ENCODE measurements around the gene CDC34. TPM values are rescaled to one million over a fixed set of nuclear protein-coding genes. Genes with fewer than 3 reads are reported as not detected.

CDC34 gene
- total and polyA plus RNA-seq, 4 donors: 19.2 to 83.8 (median 41.7) TPM

DNA sequence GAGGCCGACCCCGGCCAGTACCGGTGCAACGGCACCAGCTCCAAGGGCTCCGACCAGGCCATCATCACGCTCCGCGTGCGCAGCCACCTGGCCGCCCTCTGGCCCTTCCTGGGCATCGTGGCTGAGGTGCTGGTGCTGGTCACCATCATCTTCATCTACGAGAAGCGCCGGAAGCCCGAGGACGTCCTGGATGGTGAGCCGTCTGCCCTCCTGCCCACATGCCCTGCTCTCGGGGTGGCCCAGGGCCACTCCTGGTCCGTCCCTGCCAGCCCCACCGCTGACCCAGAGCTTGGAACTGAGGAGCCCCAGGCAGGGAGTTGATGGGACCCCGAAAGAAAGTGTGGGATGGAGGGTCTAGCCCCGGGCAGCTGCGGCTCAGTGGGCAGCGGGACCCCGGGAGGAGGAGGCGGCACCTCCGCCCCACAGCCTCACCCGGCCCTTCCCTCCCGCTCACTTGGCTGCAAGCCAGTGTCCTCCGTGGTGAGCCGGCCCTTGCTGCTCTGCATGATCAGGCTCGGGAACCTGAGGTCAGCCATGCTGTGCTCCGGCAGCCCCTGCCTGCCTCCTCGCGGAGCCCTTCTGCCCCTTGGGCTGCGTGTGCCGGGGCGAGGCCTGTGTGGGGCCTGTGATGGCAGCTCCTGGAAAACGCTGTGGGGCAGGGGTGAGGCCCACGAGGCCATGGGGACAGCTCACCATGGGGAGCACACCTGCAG is 50.0 kb downstream of the CDC34 start:
- H3K9me3 ChIP-seq (ENCODE audit: control insufficient read depth in 4 of 4, low read length in 3 of 4): no peaks in the 10 kb centered on the region
- no peaks in the 10 kb centered on the region for H3K27me3 ChIP-seq (ENCODE audit: control insufficient read depth in 4 of 4, insufficient read depth in 4 of 4, low read length in 3 of 4)
- no peak overlapping the region for H3K4me3 ChIP-seq (ENCODE audit: low read depth in 1 of 3, low read length in 3 of 3)
- no peak overlapping the region for H3K9ac ChIP-seq (ENCODE audit: low read depth in 1 of 2, low read length in 2 of 2)
- DNase-seq (ENCODE audit: low spot score): no peak
- 93% methylated on average over 40 of the region's 40 CpGs for WGBS
- TF ChIP-seq ZBTB33 (IDR thresholded peaks at IDR 0.05) (no peak), GABPA (IDR thresholded peaks at IDR 0.05 in 1 of 2, conservative IDR thresholded peaks at IDR 0.05 in 1 of 2) (no peak)
- TF ChIP-seq, protein P1, sequence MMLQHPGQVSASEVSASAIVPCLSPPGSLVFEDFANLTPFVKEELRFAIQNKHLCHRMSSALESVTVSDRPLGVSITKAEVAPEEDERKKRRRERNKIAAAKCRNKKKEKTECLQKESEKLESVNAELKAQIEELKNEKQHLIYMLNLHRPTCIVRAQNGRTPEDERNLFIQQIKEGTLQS (IDR thresholded peaks at IDR 0.05): no peak
- no peak overlapping the region for H3K27ac ChIP-seq (ENCODE audit: low read depth in 1 of 2, low read length in 2 of 2)
- peaks cover 9 to 24% (median 13%) of the 10 kb centered on the region in 4 donors for H3K36me3 ChIP-seq (ENCODE audit: control insufficient read depth in 4 of 4, insufficient read depth in 3 of 4, low read depth in 1 of 4, low read length in 3 of 4)
- H3K4me1 ChIP-seq (ENCODE audit: control insufficient read depth in 4 of 4, insufficient read depth in 4 of 4, low read length in 3 of 4): peaks cover 0 to 3% (median 3%) of the 10 kb centered on the region in 4 donors

GRCh38 chr19:582497-583197 is 51.1 kb downstream of the CDC34 start:
- Histone ChIP-seq H3K27me3 (ENCODE audit: control insufficient read depth in 4 of 4, insufficient read depth in 4 of 4, low read length in 3 of 4) (no peaks in the 10 kb centered on the region), H3K36me3 (ENCODE audit: control insufficient read depth in 4 of 4, insufficient read depth in 3 of 4, low read depth in 1 of 4, low read length in 3 of 4) (peaks cover 9 to 24% (median 13%) of the 10 kb centered on the region in 4 donors), H3K27ac (ENCODE audit: low read depth in 1 of 2, low read length in 2 of 2) (no peak overlapping the region), H3K4me3 (ENCODE audit: low read depth in 1 of 3, low read length in 3 of 3) (no peak overlapping the region), H3K4me1 (ENCODE audit: control insufficient read depth in 4 of 4, insufficient read depth in 4 of 4, low read length in 3 of 4) (no peaks in the 10 kb centered on the region), H3K9ac (ENCODE audit: low read depth in 1 of 2, low read length in 2 of 2) (no peak overlapping the region), H3K9me3 (ENCODE audit: control insufficient read depth in 4 of 4, low read length in 3 of 4) (no peaks in the 10 kb centered on the region)
- 83% methylated on average over 31 of the region's 31 CpGs for WGBS
- no peak for TF ChIP-seq JUND (IDR thresholded peaks at IDR 0.05)
- TF ChIP-seq TAF1 (conservative IDR thresholded peaks at IDR 0.05): no peak
- TF ChIP-seq GABPA (IDR thresholded peaks at IDR 0.05 in 1 of 2, conservative IDR thresholded peaks at IDR 0.05 in 1 of 2): no peak
- no peak for DNase-seq (ENCODE audit: low spot score)

DNA sequence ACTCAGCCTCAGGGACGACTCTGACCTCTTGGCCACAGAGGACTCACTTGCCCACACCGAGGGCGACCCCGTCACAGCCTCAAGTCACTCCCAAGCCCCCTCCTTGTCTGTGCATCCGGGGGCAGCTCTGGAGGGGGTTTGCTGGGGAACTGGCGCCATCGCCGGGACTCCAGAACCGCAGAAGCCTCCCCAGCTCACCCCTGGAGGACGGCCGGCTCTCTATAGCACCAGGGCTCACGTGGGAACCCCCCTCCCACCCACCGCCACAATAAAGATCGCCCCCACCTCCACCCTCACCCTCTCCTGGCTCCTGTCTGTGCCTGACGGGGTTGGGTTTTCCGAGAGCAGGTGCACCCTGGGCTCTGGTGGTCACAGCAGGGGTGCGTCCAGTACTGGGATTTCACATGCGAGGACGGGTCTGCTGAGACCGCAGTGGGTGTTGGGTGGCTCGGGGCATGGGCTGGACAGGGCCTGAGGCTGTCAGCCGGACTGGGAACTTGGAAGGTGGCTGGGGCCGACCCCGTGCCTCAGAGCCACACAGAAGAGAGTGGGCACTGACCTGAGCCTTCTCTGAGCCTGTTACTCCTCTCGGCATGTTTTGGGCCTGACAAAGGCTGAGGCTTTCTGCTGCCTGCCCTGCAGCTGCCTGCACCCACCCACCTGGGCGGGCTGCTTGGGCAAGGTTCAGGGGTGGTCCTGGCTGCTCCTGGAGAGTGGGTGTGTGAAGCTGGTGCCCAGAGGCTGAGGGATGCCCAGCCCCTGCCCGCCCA is 51.8 kb downstream of the CDC34 start:
- 89% methylated on average over 27 of the region's 27 CpGs for WGBS
- Histone ChIP-seq H3K27ac (ENCODE audit: low read depth in 1 of 2, low read length in 2 of 2) (no peak overlapping the region), H3K36me3 (ENCODE audit: control insufficient read depth in 4 of 4, insufficient read depth in 3 of 4, low read depth in 1 of 4, low read length in 3 of 4) (peaks cover 9 to 22% (median 12%) of the 10 kb centered on the region in 4 donors), H3K4me1 (ENCODE audit: control insufficient read depth in 4 of 4, insufficient read depth in 4 of 4, low read length in 3 of 4) (peaks cover 0 to 3% (median 0%) of the 10 kb centered on the region in 4 donors), H3K27me3 (ENCODE audit: control insufficient read depth in 4 of 4, insufficient read depth in 4 of 4, low read length in 3 of 4) (no peaks in the 10 kb centered on the region), H3K4me3 (ENCODE audit: low read depth in 1 of 3, low read length in 3 of 3) (no peak overlapping the region), H3K9ac (ENCODE audit: low read depth in 1 of 2, low read length in 2 of 2) (no peak overlapping the region), H3K9me3 (ENCODE audit: control insufficient read depth in 4 of 4, low read length in 3 of 4) (no peaks in the 10 kb centered on the region)
- no peak for DNase-seq (ENCODE audit: low spot score)
- TF ChIP-seq EGR1 (IDR thresholded peaks at IDR 0.05; ENCODE audit: low read depth in 2 of 2): no peak
- TF ChIP-seq, protein P1 (IDR thresholded peaks at IDR 0.05): no peak
- no peak for TF ChIP-seq YY1 (IDR thresholded peaks at IDR 0.05)
- TF ChIP-seq NR2F2 (IDR thresholded peaks at IDR 0.05): no peak
- TF ChIP-seq FOXA1 (IDR thresholded peaks at IDR 0.05): no peak
- no peak for TF ChIP-seq RXRA (IDR thresholded peaks at IDR 0.05)
- no peak for TF ChIP-seq RAD21 (IDR thresholded peaks at IDR 0.05)
- no peak for TF ChIP-seq CTCF (IDR thresholded peaks at IDR 0.05; ENCODE audit: low read depth, low read length, missing input control)
- TF ChIP-seq HNF4A (conservative IDR thresholded peaks at IDR 0.05): no peak

Data from liver (tissue), 9 donors.